SK-N-MC (cell line): ENCODE measurements around the gene ITPR2.

ENCODE experiments used
- EZH2 ChIP-seq: fragments of 200-600 bp; sonication (generic); IDR thresholded peaks from one replicate; pipeline ENCODE4 v1.6.1; 2017; ENCODE audit warnings: antibody characterized with exemption
- POLR2AphosphoS5 ChIP-seq: IDR thresholded peaks from 2 replicates; pipeline ENCODE4 v1.6.1; 2012; ENCODE audit warnings: mild to moderate bottlenecking, low read depth, low read length, borderline replicate concordance

- TF ChIP-seq POLR2AphosphoS5 = no peak
- no peak for TF ChIP-seq EZH2
These were observed 13.0 kb upstream of the ITPR2 start for GRCh38 chr12:26845984-26846383.
